NB4 (cell line): Measurements from ENCODE around the gene RAET1G.

Source experiments
- CTCF ChIP-seq: IDR thresholded peaks from one replicate; pipeline ENCODE4 v1.5.1; 2012; ENCODE audit warnings: low read depth, low read length
- MAX ChIP-seq: IDR thresholded peaks from 2 replicates; pipeline ENCODE4 v1.6.1; 2011; ENCODE audit warnings: low read depth, low read length
- POLR2A ChIP-seq: IDR thresholded peaks from 2 replicates; pipeline ENCODE4 v1.6.1; 2011; ENCODE audit warnings: mild to moderate bottlenecking; ENCODE audit not compliant: insufficient read length; ENCODE audit errors: extremely low read depth

- TF ChIP-seq CTCF = no peak
- TF ChIP-seq MAX = no peak
- TF ChIP-seq POLR2A = no peak
Measured at GRCh38 chr6:149963212-149963461, 40.2 kb upstream of the RAET1G start.
